ENCODE measurements around the gene MESD. TPM values are rescaled to one million over a fixed set of nuclear protein-coding genes. Genes with fewer than 3 reads are reported as not detected.
A peak's percentile ranks its signal among the peaks of the same experiment; 100 is the strongest.

MESD gene
- total RNA-seq, 4 donors from 2014 or later, result 14.1 to 17.4 (median 14.5) TPM

- Histone ChIP-seq H3K4me1 (peaks cover 0 to 27% (median 18%) of the 10 kb centered on the region in 4 donors), H3K27ac (replicated peaks in 1 of 4) (peak overlapping the region; percentile 48 to 77 (median 62)), H3K27me3 (no peaks in the 10 kb centered on the region), H3K4me3 (no peak overlapping the region), H3K9me3 (no peaks in the 10 kb centered on the region), H3K36me3 (no peaks in the 10 kb centered on the region)
- DNase-seq (ENCODE audit: extremely low spot score), result no peak
- intact Hi-C loops (cut with DNase I), result no loop called here
- no peak for TF ChIP-seq CTCF (IDR thresholded peaks at IDR 0.05)
- TF ChIP-seq EP300 (IDR thresholded peaks at IDR 0.05), result no peak
- TF ChIP-seq POLR2A (IDR thresholded peaks at IDR 0.05; ENCODE audit: low read depth), result no peak
- TF ChIP-seq POLR2AphosphoS5 (IDR thresholded peaks at IDR 0.05), result no peak
- 81% methylated on average over 10 of the region's 10 CpGs for whole genome bisulfite sequencing
Observed at GRCh38 chr15:81024265-81024872, 34.8 kb upstream of the MESD start.

- Histone ChIP-seq H3K36me3 (no peaks in the 10 kb centered on the region), H3K27me3 (no peaks in the 10 kb centered on the region), H3K4me3 (no peak overlapping the region), H3K27ac (replicated peaks in 1 of 4) (peak overlapping the region; percentile 48 to 77 (median 62)), H3K9me3 (no peaks in the 10 kb centered on the region), H3K4me1 (peaks cover 0 to 24% (median 18%) of the 10 kb centered on the region in 4 donors)
- WGBS, result 51% methylated on average over 13 of the region's 13 CpGs
- TF ChIP-seq POLR2A (IDR thresholded peaks at IDR 0.05; ENCODE audit: low read depth) (no peak), POLR2AphosphoS5 (IDR thresholded peaks at IDR 0.05) (peak; percentile 64 to 72)
- peak; percentile 93 for DNase-seq (ENCODE audit: extremely low spot score)
- intact Hi-C loops (cut with DNase I), result no loop called here
Observed at GRCh38 chr15:81023483-81024264, 34.1 kb upstream of the MESD start.

- 88% methylated on average over 7 of the region's 7 CpGs for WGBS
Observed at GRCh38 chr15:81021321-81021720, 31.7 kb upstream of the MESD start.

DNA sequence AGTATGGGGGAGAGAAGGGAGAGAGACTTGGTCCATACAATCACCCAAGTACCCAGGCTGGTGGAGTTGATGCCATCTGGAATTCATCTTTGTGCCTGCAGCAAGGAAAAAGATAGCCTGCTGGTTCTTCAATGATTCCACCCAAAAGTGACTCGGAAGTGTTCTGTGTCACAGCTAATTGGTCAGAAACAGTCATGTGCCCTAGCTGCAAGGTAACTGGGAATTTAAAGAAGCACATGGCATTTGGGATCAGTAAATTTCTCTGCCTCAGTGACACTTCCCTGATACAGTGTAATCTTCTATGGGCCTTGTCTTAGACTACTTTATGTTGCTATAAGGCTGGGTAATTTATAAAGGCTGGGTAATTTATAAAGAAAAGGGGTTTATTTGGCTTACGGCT lies 28.6 kb upstream of the MESD start:
- Histone ChIP-seq H3K9me3 (no peaks in the 10 kb centered on the region), H3K36me3 (no peaks in the 10 kb centered on the region), H3K27ac (replicated peaks in 1 of 4) (no peak overlapping the region), H3K27me3 (no peaks in the 10 kb centered on the region), H3K4me1 (peaks cover 21 to 32% (median 29%) of the 10 kb centered on the region in 4 donors), H3K4me3 (no peak overlapping the region)
- 100% methylated on average over 2 of the region's 2 CpGs for WGBS
- intact Hi-C loops (cut with DNase I), result no loop called here
- no peak for DNase-seq (ENCODE audit: extremely low spot score)
- TF ChIP-seq EP300 (IDR thresholded peaks at IDR 0.05) (no peak), POLR2AphosphoS5 (IDR thresholded peaks at IDR 0.05) (no peak), POLR2A (IDR thresholded peaks at IDR 0.05; ENCODE audit: low read depth) (no peak), CTCF (IDR thresholded peaks at IDR 0.05) (no peak)

More at GRCh38 chr15:81021321-81021720, 31.7 kb upstream of the MESD start:
- Histone ChIP-seq H3K9me3 (no peaks in the 10 kb centered on the region), H3K4me3 (no peak overlapping the region), H3K27me3 (no peaks in the 10 kb centered on the region), H3K36me3 (no peaks in the 10 kb centered on the region), H3K27ac (replicated peaks in 1 of 4) (no peak overlapping the region), H3K4me1 (peaks cover 2 to 28% (median 18%) of the 10 kb centered on the region in 4 donors)
- intact Hi-C loops (cut with DNase I), result no loop called here
- TF ChIP-seq EP300 (IDR thresholded peaks at IDR 0.05), result no peak
- TF ChIP-seq POLR2A (IDR thresholded peaks at IDR 0.05; ENCODE audit: low read depth), result no peak
- no peak for DNase-seq (ENCODE audit: extremely low spot score)

GRCh38 chr15:81016489-81017068 lies 27.0 kb upstream of the MESD start:
- TF ChIP-seq EP300 (IDR thresholded peaks at IDR 0.05) (no peak), POLR2AphosphoS5 (IDR thresholded peaks at IDR 0.05) (peak in 1 of 2 donors; percentile 21)
- no peaks in the 10 kb centered on the region for H3K27me3 ChIP-seq
- no peaks in the 10 kb centered on the region for H3K9me3 ChIP-seq
- intact Hi-C loops (cut with DNase I), result no loop called here
- no peak for DNase-seq (ENCODE audit: extremely low spot score)
- no peaks in the 10 kb centered on the region for H3K36me3 ChIP-seq
- WGBS, result 36% methylated on average over 1 of the region's 1 CpG
- peaks cover 20 to 41% (median 30%) of the 10 kb centered on the region in 4 donors for H3K4me1 ChIP-seq
- H3K4me3 ChIP-seq, result no peak overlapping the region
- H3K27ac ChIP-seq (replicated peaks in 1 of 4), result peak overlapping the region; percentile 29 to 48 (median 37)

Measured in esophagus muscularis mucosa (tissue), 4 donors.